Activated CD4-positive, CD25-positive, alpha-beta regulatory T cell treated with anti-CD3 and anti-CD28 coated beads, Interleukin-2, amount 50 U/mL, for 16 hours (primary cell): ENCODE measurements around the gene PER3.
A peak's percentile ranks its signal among the peaks of the same experiment; 100 is the strongest.

ENCODE experiments used
- DNase-seq: peaks from one replicate; pipeline ENCODE4 v3.0.0-alpha.2; 2020; ENCODE audit warnings: low read depth, low spot score

PER3 gene

GRCh38 chr1:7783826-7784491 lies at the start of gene PER3:
PER3 (plus strand) TSS chr1:7784291; CDS start chr1:7784878, 587 bp downstream.
- DNase-seq, result peak; percentile 78

GRCh38 chr1:7738044-7738443 lies 46.0 kb upstream of the PER3 start:
- DNase-seq, result no peak

GRCh38 chr1:7743346-7743745 lies 40.7 kb upstream of the PER3 start:
- no peak for DNase-seq

GRCh38 chr1:7744882-7745281 lies 39.2 kb upstream of the PER3 start:
- DNase-seq, result no peak

GRCh38 chr1:7745783-7746182 lies 38.3 kb upstream of the PER3 start:
- no peak for DNase-seq

- no peak for DNase-seq
These were observed 36.5 kb upstream of the PER3 start for GRCh38 chr1:7747605-7748004.

GRCh38 chr1:7749126-7749525 lies 35.0 kb upstream of the PER3 start:
- DNase-seq, result no peak

- DNase-seq, result no peak
These were observed 32.9 kb upstream of the PER3 start for GRCh38 chr1:7751174-7751573.

GRCh38 chr1:7752512-7753417 lies 31.3 kb upstream of the PER3 start:
- peak; percentile 19 for DNase-seq

GRCh38 chr1:7753641-7754040 lies 30.4 kb upstream of the PER3 start:
- DNase-seq, result no peak

GRCh38 chr1:7754234-7754633 lies 29.9 kb upstream of the PER3 start:
- no peak for DNase-seq

- DNase-seq, result no peak
These were observed 28.6 kb upstream of the PER3 start for GRCh38 chr1:7755448-7755847.

GRCh38 chr1:7760245-7760644 lies 23.8 kb upstream of the PER3 start:
- DNase-seq, result no peak

GRCh38 chr1:7761103-7761502 lies 23.0 kb upstream of the PER3 start:
- DNase-seq, result no peak

GRCh38 chr1:7767176-7767575 lies 16.9 kb upstream of the PER3 start:
- no peak for DNase-seq

GRCh38 chr1:7768583-7768982 lies 15.5 kb upstream of the PER3 start:
- no peak for DNase-seq

- DNase-seq, result no peak
These were observed 14.2 kb upstream of the PER3 start for GRCh38 chr1:7769673-7770412.

GRCh38 chr1:7770669-7770996 lies 13.5 kb upstream of the PER3 start:
- DNase-seq, result no peak

- DNase-seq, result peak; percentile 74
These were observed 12.9 kb upstream of the PER3 start, which contains the start of gene VAMP3 for GRCh38 chr1:7770997-7771822. VAMP3 (plus strand) TSS chr1:7771296; CDS start chr1:7771384, 88 bp downstream.

GRCh38 chr1:7771823-7772299 lies 12.2 kb upstream of the PER3 start:
- DNase-seq, result no peak

GRCh38 chr1:7777591-7777990 lies 6.5 kb upstream of the PER3 start:
- DNase-seq, result no peak
